Osteocyte (in vitro differentiated cells): Measurements from ENCODE around the gene SHMT2. TPM values are rescaled to one million over a fixed set of nuclear protein-coding genes. Genes with fewer than 3 reads are reported as not detected.
A peak's percentile ranks its signal among the peaks of the same experiment; 100 is the strongest.

Experiments
- DNase-seq: peaks from one replicate; pipeline ENCODE4 v3.0.0; 2021; ENCODE audit warnings: mixed read lengths; ENCODE audit not compliant: unreplicated experiment; ENCODE audit errors: extremely low spot score
- H3K27ac Mint-ChIP-seq: one replicate; pipeline ENCODE4 v1.8.0; 2021; ENCODE audit warnings: mild to moderate bottlenecking, mixed read lengths; ENCODE audit not compliant: unreplicated experiment
- H3K27me3 Mint-ChIP-seq: one replicate; pipeline ENCODE4 v1.8.0; 2021; ENCODE audit warnings: mixed read lengths; ENCODE audit not compliant: unreplicated experiment
- H3K36me3 Mint-ChIP-seq: one replicate; pipeline ENCODE4 v1.8.0; 2021; ENCODE audit warnings: mixed read lengths; ENCODE audit not compliant: unreplicated experiment
- H3K4me1 Mint-ChIP-seq: one replicate; pipeline ENCODE4 v1.8.0; 2021; ENCODE audit warnings: mixed read lengths; ENCODE audit not compliant: unreplicated experiment
- H3K4me3 Mint-ChIP-seq: one replicate; pipeline ENCODE4 v1.8.0; 2021; ENCODE audit warnings: mild to moderate bottlenecking, moderate library complexity, mixed read lengths; ENCODE audit not compliant: unreplicated experiment
- H3K9me3 Mint-ChIP-seq: one replicate; pipeline ENCODE4 v1.8.0; 2021; ENCODE audit warnings: mixed read lengths; ENCODE audit not compliant: unreplicated experiment
- total RNA-seq: library from RNA; stranded (reverse); gene quantifications from 2 replicates; pipeline ENCODE4 v1.2.1, GENCODE V29; 2021
- TF ChIP-seq, protein P1 (sequence below): fragments of 200-600 bp; sonication (generic); IDR thresholded peaks from 2 replicates; pipeline ENCODE4 v1.5.0; 2021; ENCODE audit warnings: antibody characterized with exemption, mild to moderate bottlenecking, moderate library complexity

The SHMT2 gene
- total RNA-seq, 1 donor from 2014 or later = 263 TPM

DNA sequence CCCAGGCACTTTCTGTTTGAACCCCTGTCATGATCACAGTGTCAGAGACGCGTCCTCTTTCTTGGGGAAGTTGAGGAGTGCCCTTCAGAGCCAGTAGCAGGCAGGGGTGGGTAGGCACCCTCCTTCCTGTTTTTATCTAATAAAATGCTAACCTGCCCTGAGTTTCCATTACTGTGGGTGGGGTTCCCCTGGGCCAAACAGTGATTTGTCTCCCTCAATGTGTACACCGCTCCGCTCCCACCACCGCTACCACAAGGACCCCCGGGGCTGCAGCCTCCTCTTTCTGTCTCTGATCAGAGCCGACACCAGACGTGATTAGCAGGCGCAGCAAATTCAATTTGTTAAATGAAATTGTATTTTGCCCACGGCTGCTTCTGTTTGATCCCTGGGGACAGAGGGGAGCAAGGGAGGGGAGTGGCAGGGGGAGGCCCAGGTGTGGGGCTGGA, 5.1 kb downstream of the SHMT2 start:
- DNase-seq = no peak
- H3K36me3 Mint-ChIP-seq = peaks cover 18% of the 10 kb centered on the region
- H3K4me1 Mint-ChIP-seq = peaks cover 79% of the 10 kb centered on the region
- peak overlapping the region; percentile 98 for H3K27ac Mint-ChIP-seq
- H3K27me3 Mint-ChIP-seq = no peaks in the 10 kb centered on the region
- peak overlapping the region; percentile 33 for H3K4me3 Mint-ChIP-seq
- TF ChIP-seq, protein P1, sequence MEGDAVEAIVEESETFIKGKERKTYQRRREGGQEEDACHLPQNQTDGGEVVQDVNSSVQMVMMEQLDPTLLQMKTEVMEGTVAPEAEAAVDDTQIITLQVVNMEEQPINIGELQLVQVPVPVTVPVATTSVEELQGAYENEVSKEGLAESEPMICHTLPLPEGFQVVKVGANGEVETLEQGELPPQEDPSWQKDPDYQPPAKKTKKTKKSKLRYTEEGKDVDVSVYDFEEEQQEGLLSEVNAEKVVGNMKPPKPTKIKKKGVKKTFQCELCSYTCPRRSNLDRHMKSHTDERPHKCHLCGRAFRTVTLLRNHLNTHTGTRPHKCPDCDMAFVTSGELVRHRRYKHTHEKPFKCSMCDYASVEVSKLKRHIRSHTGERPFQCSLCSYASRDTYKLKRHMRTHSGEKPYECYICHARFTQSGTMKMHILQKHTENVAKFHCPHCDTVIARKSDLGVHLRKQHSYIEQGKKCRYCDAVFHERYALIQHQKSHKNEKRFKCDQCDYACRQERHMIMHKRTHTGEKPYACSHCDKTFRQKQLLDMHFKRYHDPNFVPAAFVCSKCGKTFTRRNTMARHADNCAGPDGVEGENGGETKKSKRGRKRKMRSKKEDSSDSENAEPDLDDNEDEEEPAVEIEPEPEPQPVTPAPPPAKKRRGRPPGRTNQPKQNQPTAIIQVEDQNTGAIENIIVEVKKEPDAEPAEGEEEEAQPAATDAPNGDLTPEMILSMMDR = no peak
- H3K9me3 Mint-ChIP-seq = no peaks in the 10 kb centered on the region

DNA sequence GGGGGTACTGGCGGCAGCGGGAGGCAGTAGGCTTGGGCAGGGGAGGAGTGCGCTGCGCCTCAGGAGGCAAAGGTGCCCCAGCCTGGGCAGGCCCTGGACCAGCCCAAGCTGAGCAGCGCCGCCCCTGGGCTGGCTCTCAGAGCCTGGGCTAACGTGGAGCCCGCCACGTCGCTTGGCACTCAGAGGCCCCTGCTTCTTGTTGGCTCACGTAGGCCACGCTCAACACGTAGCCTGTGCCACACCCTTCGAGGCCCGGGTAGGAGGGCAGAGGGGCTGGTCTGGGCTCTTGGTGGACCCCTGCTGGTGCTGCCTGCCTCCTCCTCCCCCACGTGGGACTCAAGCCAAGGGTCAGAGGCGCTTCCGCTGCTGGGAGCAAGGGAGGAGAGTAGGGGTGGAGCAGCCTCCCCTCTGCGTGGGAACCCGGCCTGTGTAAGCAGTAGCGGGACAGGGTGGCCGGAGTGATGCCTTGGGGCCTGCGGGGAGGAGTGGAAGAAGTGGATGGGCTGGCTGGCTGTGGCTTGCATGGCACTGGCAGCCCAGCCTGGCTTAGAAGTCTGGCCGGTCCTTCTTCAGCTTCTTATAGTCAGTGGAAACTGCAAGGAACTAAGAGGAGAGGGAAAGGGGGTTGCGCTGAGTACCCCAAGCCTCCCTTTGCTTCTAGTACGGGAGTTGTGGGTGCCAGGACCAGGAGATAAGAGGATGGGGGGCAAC, 5.7 kb downstream of the SHMT2 start:
- TF ChIP-seq, protein P1 = peak; percentile 14
- H3K27me3 Mint-ChIP-seq = no peaks in the 10 kb centered on the region
- H3K27ac Mint-ChIP-seq = peak overlapping the region; percentile 98
- H3K9me3 Mint-ChIP-seq = no peaks in the 10 kb centered on the region
- DNase-seq = peak; percentile 97
- peak overlapping the region; percentile 71 for H3K4me3 Mint-ChIP-seq
- H3K36me3 Mint-ChIP-seq = peaks cover 18% of the 10 kb centered on the region
- H3K4me1 Mint-ChIP-seq = peaks cover 81% of the 10 kb centered on the region

DNA sequence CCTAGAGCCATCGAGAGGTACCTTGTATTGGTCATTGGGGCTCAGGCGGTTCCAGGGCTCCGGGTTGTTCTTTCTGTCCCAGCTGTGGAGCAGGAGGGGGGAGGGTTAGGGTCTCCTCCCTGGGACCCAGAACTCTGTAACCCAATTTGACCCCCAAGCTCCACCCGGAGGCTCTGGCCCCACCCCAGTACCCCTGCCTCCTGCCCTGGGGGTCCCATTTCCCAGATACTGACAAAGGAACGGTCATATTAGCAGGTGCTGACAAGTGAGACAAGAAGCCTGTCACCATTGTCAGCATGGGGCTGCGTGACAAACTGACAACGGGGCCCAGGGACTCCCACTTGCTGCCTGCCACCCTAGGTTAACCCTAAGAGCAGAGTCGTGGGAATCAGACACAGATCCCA, 6.2 kb downstream of the SHMT2 start:
- Mint-ChIP-seq H3K4me1 (peaks cover 80% of the 10 kb centered on the region), H3K36me3 (peaks cover 17% of the 10 kb centered on the region), H3K4me3 (peak overlapping the region; percentile 71), H3K9me3 (no peaks in the 10 kb centered on the region), H3K27ac (peak overlapping the region; percentile 98), H3K27me3 (peaks cover 2% of the 10 kb centered on the region)
- TF ChIP-seq, protein P1 = no peak
- no peak for DNase-seq

DNA sequence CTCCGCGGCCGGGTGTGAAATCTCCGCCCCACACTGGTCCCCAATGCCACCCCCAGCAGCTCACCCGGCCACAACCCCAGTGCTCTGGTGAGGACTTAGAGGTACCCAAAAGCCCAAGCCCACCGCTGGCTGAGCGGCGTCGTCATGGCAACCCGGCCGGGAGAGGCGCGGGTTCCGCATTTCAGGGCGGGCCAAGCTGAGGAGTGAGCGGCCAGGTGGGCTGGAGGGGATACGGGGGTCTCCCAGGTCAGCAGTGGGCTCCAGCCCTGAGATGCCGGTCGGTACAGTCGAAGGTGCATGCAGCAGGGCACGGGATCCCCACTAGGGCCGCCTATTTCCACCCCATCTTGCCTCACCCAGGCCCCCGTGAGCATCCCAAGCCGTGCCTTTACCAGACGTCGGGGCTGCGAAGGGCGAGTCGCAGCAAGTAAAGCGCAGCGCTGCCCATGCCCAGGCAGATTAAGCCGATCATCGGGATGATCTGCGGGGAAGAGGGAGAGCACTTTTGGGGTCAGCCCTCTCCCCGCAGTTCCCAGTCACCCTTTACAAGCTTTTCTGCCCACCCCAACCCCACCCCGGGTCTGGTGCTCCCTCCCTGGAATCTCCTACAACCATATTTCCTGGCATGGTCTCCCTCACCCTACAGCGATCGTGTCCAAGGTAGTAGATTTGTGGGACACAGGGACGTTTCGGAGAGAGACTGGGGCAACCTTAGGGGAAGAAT, 6.9 kb downstream of the SHMT2 start:
- Mint-ChIP-seq H3K27ac (peak overlapping the region; percentile 98), H3K27me3 (peaks cover 2% of the 10 kb centered on the region), H3K4me3 (peak overlapping the region; percentile 71), H3K36me3 (peaks cover 16% of the 10 kb centered on the region), H3K9me3 (no peaks in the 10 kb centered on the region), H3K4me1 (peaks cover 82% of the 10 kb centered on the region)
- TF ChIP-seq, protein P1 = no peak
- no peak for DNase-seq

DNA sequence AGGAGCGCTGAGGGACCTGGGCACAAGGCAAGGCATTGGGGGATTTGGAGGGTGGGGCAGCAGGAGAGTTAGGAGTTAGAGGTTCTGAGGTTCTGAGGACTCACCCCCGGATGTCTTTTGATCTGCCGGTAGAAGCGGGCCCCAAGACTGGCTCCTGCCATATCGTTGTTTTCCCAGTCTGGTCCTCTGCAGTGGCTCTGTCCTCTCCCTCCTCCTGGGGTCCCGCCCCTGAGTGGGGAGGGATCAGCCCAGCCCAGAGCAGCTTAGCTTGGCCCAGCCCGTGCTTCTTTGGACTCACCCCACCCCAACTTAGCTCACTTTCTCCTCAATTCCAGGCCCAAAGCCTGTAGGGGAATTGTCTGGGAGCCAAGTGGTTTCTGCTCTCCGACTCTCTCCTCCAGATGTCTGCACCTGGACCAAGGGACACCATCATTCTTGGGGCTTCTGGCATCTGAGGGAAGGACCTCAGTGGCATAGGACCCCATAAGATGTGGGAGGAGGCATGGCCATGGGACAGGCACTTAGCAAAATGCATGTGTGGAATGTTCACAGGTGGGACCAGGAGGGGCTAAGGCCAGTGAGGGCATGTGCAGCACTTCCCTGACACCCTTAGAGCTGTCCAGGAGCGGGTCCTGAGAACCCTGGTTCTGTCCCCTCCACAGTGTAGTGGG, 7.5 kb downstream of the SHMT2 start:
- peak overlapping the region; percentile 98 for H3K27ac Mint-ChIP-seq
- H3K27me3 Mint-ChIP-seq = peaks cover 2% of the 10 kb centered on the region
- TF ChIP-seq, protein P1 = no peak
- peak overlapping the region; percentile 71 for H3K4me3 Mint-ChIP-seq
- H3K9me3 Mint-ChIP-seq = no peaks in the 10 kb centered on the region
- no peak for DNase-seq
- H3K4me1 Mint-ChIP-seq = peaks cover 82% of the 10 kb centered on the region
- peaks cover 16% of the 10 kb centered on the region for H3K36me3 Mint-ChIP-seq
